Body of pancreas (tissue), 4 donors: ENCODE data around the gene GRAP2. TPM values are rescaled to one million over a fixed set of nuclear protein-coding genes. Genes with fewer than 3 reads are reported as not detected.
"Not testable (repeated sequence)": the region's sequence is repeated elsewhere in the genome, so short reads cannot be mapped to it uniquely, and the experiment has no call there.

Experiments
- ATAC-seq: fragments of 150-250 bp; one replicate; pipeline ENCODE4 v1.9.1; 2016
- DNase-seq, 4 donors: peaks; one replicate each; pipeline ENCODE4 v3.0.0-alpha.2; 2019
- H3K27ac ChIP-seq, 4 donors: fragments of 200-600 bp; sonication (generic); 1 replicate in 3 of 4; 2 replicates in 1 of 4; pipeline versions ENCODE4 v1.5.1 to v1.6.1; 2016 to 2019; ENCODE audit warnings: mild to moderate bottlenecking in 1 of 4, mixed read lengths in 1 of 4, moderate library complexity in 1 of 4
- H3K27me3 ChIP-seq, 2 donors: fragments of 200-600 bp; sonication (generic); one replicate each; pipeline ENCODE4 v1.6.0; 2016; ENCODE audit warnings: mild to moderate bottlenecking in 1 of 2
- H3K36me3 ChIP-seq, 2 donors: fragments of 200-600 bp; sonication (generic); replicated peaks in 1 of 2; 2 replicates each; pipeline ENCODE4 v1.5.1; 2016; ENCODE audit warnings: low read depth in 2 of 2; ENCODE audit not compliant: insufficient read depth in 1 of 2
- H3K4me1 ChIP-seq: fragments of 200-600 bp; sonication (generic); one replicate; pipeline ENCODE4 v1.6.0; 2016
- H3K4me3 ChIP-seq, 2 donors: fragments of 200-600 bp; sonication (generic); 1 replicate in 1 of 2; 2 replicates in 1 of 2; pipeline ENCODE4 v1.5.1; 2016 to 2019
- H3K9me3 ChIP-seq, 3 donors: fragments of 200-600 bp; sonication (generic); 1 replicate in 2 of 3; 2 replicates in 1 of 3; pipeline ENCODE4 v1.5.1; 2016
- CTCF ChIP-seq, 7 experiments: fragments of 450-650 bp in 4 of 7; fragments of 200-600 bp in 3 of 7; sonication (generic) in 3 of 7; IDR thresholded peaks; one replicate each; pipeline ENCODE4 v1.5.1; 2016 to 2019; ENCODE audit warnings: antibody characterized with exemption in 7 of 7
- POLR2A ChIP-seq, 3 donors: fragments of 450-650 bp; IDR thresholded peaks; one replicate each; pipeline ENCODE4 v1.6.1; 2016; ENCODE audit warnings: antibody characterized with exemption in 3 of 3, mild to moderate bottlenecking in 2 of 3
- WGBS, 2 donors: methylation state at CpG; one replicate each; pipeline ENCODE4 v1.1.5; 2017; 5-methylcytosine and 5-hydroxymethylcytosine counted together
- intact Hi-C: fragments of 100-400 bp; cut with DNase I; formaldehyde crosslinking; loops from one replicate; pipeline ENCODE4 v1.15.1; 2023
- total RNA-seq, 2 donors: library from RNA; depleted of rRNA; stranded (reverse); fragments of >200 nt; gene quantifications; one replicate each; pipeline ENCODE4 v1.1.0, GENCODE V29; 2016

GRAP2 gene
- total RNA-seq, 2 donors from 2014 or later, result 0.78 to 0.99 TPM

- no peaks in the 10 kb centered on the region for H3K27me3 ChIP-seq
- H3K9me3 ChIP-seq, result no peaks in the 10 kb centered on the region
- WGBS, 2 donors, result 64 to 65% methylated on average over 2 of the region's 2 CpGs
- DNase-seq, result no peak
- intact Hi-C loops, result no loop called here
- H3K4me1 ChIP-seq, result no peaks in the 10 kb centered on the region
- no peaks in the 10 kb centered on the region for H3K36me3 ChIP-seq
- no peak overlapping the region for H3K4me3 ChIP-seq
- no peak for TF ChIP-seq POLR2A (IDR thresholded peaks at IDR 0.05)
- TF ChIP-seq CTCF (IDR thresholded peaks at IDR 0.05), result no peak
- ATAC-seq, result no peak
- no peak overlapping the region for H3K27ac ChIP-seq
Measured at GRCh38 chr22:39898997-39899396, 1.9 kb upstream of the GRAP2 start.

- Histone ChIP-seq H3K4me1 (no peaks in the 10 kb centered on the region), H3K36me3 (no peaks in the 10 kb centered on the region), H3K27me3 (no peaks in the 10 kb centered on the region), H3K4me3 (no peak overlapping the region), H3K27ac (no peak overlapping the region), H3K9me3 (no peaks in the 10 kb centered on the region)
- WGBS, 2 donors, result 72 to 77% methylated on average over 8 of the region's 8 CpGs
- DNase-seq (no peak), ATAC-seq (no peak)
- intact Hi-C loops, result no loop called here
- TF ChIP-seq POLR2A (IDR thresholded peaks at IDR 0.05), result no peak
- TF ChIP-seq CTCF (IDR thresholded peaks at IDR 0.05), result no peak
Measured at GRCh38 chr22:39901565-39902146, 772 bp downstream of the GRAP2 start.

- ATAC-seq, H3K9me3 ChIP-seq, H3K27ac ChIP-seq, DNase-seq, H3K27me3 ChIP-seq, H3K36me3 ChIP-seq, H3K4me1 ChIP-seq, H3K4me3 ChIP-seq, intact Hi-C loops: not testable (repeated sequence)
- WGBS, 2 donors, result 85 to 90% methylated on average over 10 of the region's 10 CpGs
Measured at GRCh38 chr22:39904024-39904423, 3.1 kb downstream of the GRAP2 start.

- H3K9me3 ChIP-seq, result no peaks in the 10 kb centered on the region
- no peaks in the 10 kb centered on the region for H3K27me3 ChIP-seq
- DNase-seq, result no peak
- no peak overlapping the region for H3K27ac ChIP-seq
- H3K4me1 ChIP-seq, result no peaks in the 10 kb centered on the region
- H3K4me3 ChIP-seq, result no peak overlapping the region
- 70 to 72% methylated on average over 4 of the region's 4 CpGs for WGBS, 2 donors
- TF ChIP-seq POLR2A (IDR thresholded peaks at IDR 0.05) (no peak), CTCF (IDR thresholded peaks at IDR 0.05) (no peak)
- H3K36me3 ChIP-seq, result no peaks in the 10 kb centered on the region
- intact Hi-C loops, result no loop called here
- ATAC-seq, result no peak
Measured at GRCh38 chr22:39904862-39905261, 4.0 kb downstream of the GRAP2 start.

- no peaks in the 10 kb centered on the region for H3K27me3 ChIP-seq
- 74 to 91% methylated on average over 3 of the region's 3 CpGs for WGBS, 2 donors
- ATAC-seq, result no peak
Measured at GRCh38 chr22:39905687-39906086, 4.8 kb downstream of the GRAP2 start.

More at GRCh38 chr22:39905687-39906086, 4.8 kb downstream of the GRAP2 start:
- H3K27ac ChIP-seq, result no peak overlapping the region
- H3K4me3 ChIP-seq, result no peak overlapping the region
- no peaks in the 10 kb centered on the region for H3K36me3 ChIP-seq
- H3K9me3 ChIP-seq, result no peaks in the 10 kb centered on the region
- TF ChIP-seq POLR2A (IDR thresholded peaks at IDR 0.05), result no peak
- no peak for TF ChIP-seq CTCF (IDR thresholded peaks at IDR 0.05)
- H3K4me1 ChIP-seq, result no peaks in the 10 kb centered on the region
- intact Hi-C loops, result no loop called here
- DNase-seq, result no peak
